ENCODE results near the gene NR2F1-AS1. TPM values are rescaled to one million over a fixed set of nuclear protein-coding genes. Genes with fewer than 3 reads are reported as not detected.

The NR2F1-AS1 gene
- total RNA-seq (2014; rRNA removed; shearing (Covaris generic)) (not detected in 2 replicates), total RNA-seq (2022) (not detected in 2 replicates), Bru-seq, nascent RNA (percentile 6 among the genes with signal in this experiment), BruChase-seq, experiment 1, labeled RNA remaining after a 6-hour chase (percentile 7 among the genes with signal in this experiment), BruChase-seq, experiment 2, labeled RNA remaining after a 2-hour chase (percentile 9 among the genes with signal in this experiment)
- long read RNA-seq: 0 reads

DNA sequence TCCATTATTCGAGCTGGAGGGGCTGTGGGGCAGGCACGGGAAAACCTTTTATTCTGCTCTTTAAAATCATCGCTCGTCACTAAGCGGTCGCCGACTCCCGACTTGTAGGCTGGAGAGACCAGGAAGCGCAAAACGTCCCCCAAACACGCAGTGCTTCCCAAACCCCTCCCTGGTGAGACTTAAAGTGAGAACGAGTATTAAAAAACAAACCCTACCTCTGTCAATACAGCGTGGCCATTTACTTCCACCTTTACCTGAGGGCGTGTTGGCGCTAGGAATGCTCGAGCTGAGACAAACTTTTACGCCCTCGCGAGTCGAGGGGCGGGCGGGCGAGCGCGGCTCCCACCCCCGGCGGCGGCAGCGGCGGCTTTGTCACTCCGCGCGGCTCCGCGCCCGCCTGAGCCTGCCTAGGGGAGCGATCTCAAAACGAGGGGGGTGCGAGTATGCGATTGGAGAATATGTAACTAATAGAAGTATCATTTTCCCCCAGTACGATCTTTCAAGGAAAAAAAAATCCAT, at the start of gene NR2F1-AS1:
NR2F1-AS1 (minus strand) TSS at position 293 of the 519 bp plus-strand sequence.
- no peak within 1 kb of the TSS for H3K27ac ChIP-seq (ENCODE audit: low read depth, low read length, poor library complexity, severe bottlenecking)
- TF ChIP-seq EZH2phosphoT487 (IDR thresholded peaks at IDR 0.05; ENCODE audit: borderline replicate concordance, low read depth, low read length): no peak
- TF ChIP-seq, protein P1, sequence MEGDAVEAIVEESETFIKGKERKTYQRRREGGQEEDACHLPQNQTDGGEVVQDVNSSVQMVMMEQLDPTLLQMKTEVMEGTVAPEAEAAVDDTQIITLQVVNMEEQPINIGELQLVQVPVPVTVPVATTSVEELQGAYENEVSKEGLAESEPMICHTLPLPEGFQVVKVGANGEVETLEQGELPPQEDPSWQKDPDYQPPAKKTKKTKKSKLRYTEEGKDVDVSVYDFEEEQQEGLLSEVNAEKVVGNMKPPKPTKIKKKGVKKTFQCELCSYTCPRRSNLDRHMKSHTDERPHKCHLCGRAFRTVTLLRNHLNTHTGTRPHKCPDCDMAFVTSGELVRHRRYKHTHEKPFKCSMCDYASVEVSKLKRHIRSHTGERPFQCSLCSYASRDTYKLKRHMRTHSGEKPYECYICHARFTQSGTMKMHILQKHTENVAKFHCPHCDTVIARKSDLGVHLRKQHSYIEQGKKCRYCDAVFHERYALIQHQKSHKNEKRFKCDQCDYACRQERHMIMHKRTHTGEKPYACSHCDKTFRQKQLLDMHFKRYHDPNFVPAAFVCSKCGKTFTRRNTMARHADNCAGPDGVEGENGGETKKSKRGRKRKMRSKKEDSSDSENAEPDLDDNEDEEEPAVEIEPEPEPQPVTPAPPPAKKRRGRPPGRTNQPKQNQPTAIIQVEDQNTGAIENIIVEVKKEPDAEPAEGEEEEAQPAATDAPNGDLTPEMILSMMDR (conservative IDR thresholded peaks at IDR 0.05; ENCODE audit: low read length): no peak

GRCh38 chr5:93626801-93627200, 45.8 kb upstream of the NR2F1-AS1 start:
- Histone ChIP-seq H3K79me2 (ENCODE audit: insufficient read depth, low read depth, low read length) (no peaks in the 10 kb centered on the region), H3K9me3 (ENCODE audit: low read length) (no peaks in the 10 kb centered on the region), H3K27ac (ENCODE audit: low read depth, low read length, poor library complexity, severe bottlenecking) (no peak overlapping the region), H3K4me3 (ENCODE audit: low read depth, low read length, poor library complexity, severe bottlenecking) (no peak overlapping the region), H2AFZ (ENCODE audit: low read length) (no peak overlapping the region), H4K20me1 (ENCODE audit: insufficient read depth, low read length) (no peaks in the 10 kb centered on the region), H3K36me3 (ENCODE audit: insufficient read depth, low read length) (no peaks in the 10 kb centered on the region), H3K4me1 (ENCODE audit: insufficient read depth, low read length, poor library complexity, severe bottlenecking) (no peaks in the 10 kb centered on the region), H3K4me2 (ENCODE audit: low read length) (no peak overlapping the region), H3K9me2 (ENCODE audit: insufficient read depth, low read length) (no peaks in the 10 kb centered on the region)
- ChIA-PET CTCF (ENCODE audit: unreplicated experiment) (no interaction called here), POLR2A (no interaction called here)
- BruUV-seq (replicated peaks): no TSS peak
- TF ChIP-seq, protein P1 (conservative IDR thresholded peaks at IDR 0.05; ENCODE audit: low read length): no peak
- TF ChIP-seq EZH2phosphoT487 (IDR thresholded peaks at IDR 0.05; ENCODE audit: borderline replicate concordance, low read depth, low read length): no peak
- DNase-seq (ENCODE audit: low spot score): no peak
- intact Hi-C loops (cut with micrococcal nuclease; ENCODE audit: unreplicated experiment): no loop called here

More for the DNA sequence above, at the start of gene NR2F1-AS1:
- no peak for DNase-seq (ENCODE audit: low spot score)
- no TSS peak for BruUV-seq (replicated peaks)
- Histone ChIP-seq H3K36me3 (ENCODE audit: insufficient read depth, low read length) (no peaks in the 10 kb centered on the region), H3K4me3 (ENCODE audit: low read depth, low read length, poor library complexity, severe bottlenecking) (no peak within 1 kb of the TSS), H3K4me1 (ENCODE audit: insufficient read depth, low read length, poor library complexity, severe bottlenecking) (no peaks in the 10 kb centered on the region), H3K9me2 (ENCODE audit: insufficient read depth, low read length) (no peaks in the 10 kb centered on the region), H4K20me1 (ENCODE audit: insufficient read depth, low read length) (no peaks in the 10 kb centered on the region), H3K4me2 (ENCODE audit: low read length) (peak within 1 kb of the TSS; percentile 14; the same call in 1 of the 2 replicates), H3K9me3 (ENCODE audit: low read length) (no peaks in the 10 kb centered on the region), H2AFZ (ENCODE audit: low read length) (no peak within 1 kb of the TSS), H3K79me2 (ENCODE audit: insufficient read depth, low read depth, low read length) (no peaks in the 10 kb centered on the region)
- POLR2A ChIA-PET: no interaction called here
- intact Hi-C loops (cut with micrococcal nuclease; ENCODE audit: unreplicated experiment): loop anchor here (2.0 to 5.0 kb wide), 3 partner anchors 220 to 1156 kb away; no protein-coding TSS in a partner anchor
- CTCF ChIA-PET (ENCODE audit: unreplicated experiment): no interaction called here

- ChIA-PET CTCF (ENCODE audit: unreplicated experiment) (no interaction called here), POLR2A (interaction anchor here (0.7 kb wide), 1 partner anchor 789 kb away, joined by 3 read pairs; no protein-coding TSS in a partner anchor)
- Histone ChIP-seq H3K27ac (ENCODE audit: low read depth, low read length, poor library complexity, severe bottlenecking) (no peak overlapping the region), H3K4me2 (ENCODE audit: low read length) (no peak overlapping the region), H3K4me1 (ENCODE audit: insufficient read depth, low read length, poor library complexity, severe bottlenecking) (no peaks in the 10 kb centered on the region), H4K20me1 (ENCODE audit: insufficient read depth, low read length) (no peaks in the 10 kb centered on the region), H3K79me2 (ENCODE audit: insufficient read depth, low read depth, low read length) (no peaks in the 10 kb centered on the region), H3K4me3 (ENCODE audit: low read depth, low read length, poor library complexity, severe bottlenecking) (no peak overlapping the region), H2AFZ (ENCODE audit: low read length) (no peak overlapping the region), H3K9me2 (ENCODE audit: insufficient read depth, low read length) (no peaks in the 10 kb centered on the region), H3K9me3 (ENCODE audit: low read length) (no peaks in the 10 kb centered on the region), H3K36me3 (ENCODE audit: insufficient read depth, low read length) (no peaks in the 10 kb centered on the region)
- TF ChIP-seq, protein P1 (conservative IDR thresholded peaks at IDR 0.05; ENCODE audit: low read length): no peak
- TF ChIP-seq EZH2phosphoT487 (IDR thresholded peaks at IDR 0.05; ENCODE audit: borderline replicate concordance, low read depth, low read length): no peak
- no TSS peak for BruUV-seq (replicated peaks)
- DNase-seq (ENCODE audit: low spot score): no peak
- intact Hi-C loops (cut with micrococcal nuclease; ENCODE audit: unreplicated experiment): no loop called here
These were observed 42.1 kb upstream of the NR2F1-AS1 start for GRCh38 chr5:93623153-93623552.

Measured in OCI-LY7 (cell line).